Testis (tissue), 2 donors: ENCODE measurements around the gene PCSK5.

Experiments
- POLR2A ChIP-seq: fragments of 450-650 bp; IDR thresholded peaks from one replicate; pipeline ENCODE4 v1.6.1; 2017; ENCODE audit warnings: antibody characterized with exemption, mild to moderate bottlenecking, moderate library complexity
- TF ChIP-seq, protein P1 (sequence below), 3 experiments: fragments of 450-650 bp in 2 of 3; fragments of 200-600 bp in 1 of 3; sonication (generic) in 1 of 3; IDR thresholded peaks; one replicate each; pipeline ENCODE4 v1.5.1; 2016 to 2019; ENCODE audit warnings: antibody characterized with exemption in 3 of 3, mild to moderate bottlenecking in 2 of 3, moderate library complexity in 1 of 3

DNA sequence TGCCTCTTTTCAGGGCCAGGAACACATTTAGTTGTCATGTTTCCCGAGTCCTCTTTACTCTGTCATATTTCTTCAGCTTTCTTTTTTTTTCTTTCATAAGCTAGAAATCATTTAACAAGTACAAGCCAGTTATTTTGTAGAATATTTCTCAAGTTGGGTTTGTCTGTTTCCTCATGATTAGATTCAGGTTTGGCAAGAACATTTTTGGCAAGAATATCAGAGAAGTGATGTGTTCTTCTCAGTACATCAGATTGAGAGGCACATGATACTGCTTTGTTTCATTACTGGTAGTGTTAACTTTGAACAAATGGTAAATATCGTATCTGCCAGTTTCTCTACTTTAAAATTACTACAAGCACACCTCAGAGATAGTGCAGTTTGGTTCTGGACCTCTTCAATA, 45.1 kb downstream of the PCSK5 start:
- TF ChIP-seq, protein P1, sequence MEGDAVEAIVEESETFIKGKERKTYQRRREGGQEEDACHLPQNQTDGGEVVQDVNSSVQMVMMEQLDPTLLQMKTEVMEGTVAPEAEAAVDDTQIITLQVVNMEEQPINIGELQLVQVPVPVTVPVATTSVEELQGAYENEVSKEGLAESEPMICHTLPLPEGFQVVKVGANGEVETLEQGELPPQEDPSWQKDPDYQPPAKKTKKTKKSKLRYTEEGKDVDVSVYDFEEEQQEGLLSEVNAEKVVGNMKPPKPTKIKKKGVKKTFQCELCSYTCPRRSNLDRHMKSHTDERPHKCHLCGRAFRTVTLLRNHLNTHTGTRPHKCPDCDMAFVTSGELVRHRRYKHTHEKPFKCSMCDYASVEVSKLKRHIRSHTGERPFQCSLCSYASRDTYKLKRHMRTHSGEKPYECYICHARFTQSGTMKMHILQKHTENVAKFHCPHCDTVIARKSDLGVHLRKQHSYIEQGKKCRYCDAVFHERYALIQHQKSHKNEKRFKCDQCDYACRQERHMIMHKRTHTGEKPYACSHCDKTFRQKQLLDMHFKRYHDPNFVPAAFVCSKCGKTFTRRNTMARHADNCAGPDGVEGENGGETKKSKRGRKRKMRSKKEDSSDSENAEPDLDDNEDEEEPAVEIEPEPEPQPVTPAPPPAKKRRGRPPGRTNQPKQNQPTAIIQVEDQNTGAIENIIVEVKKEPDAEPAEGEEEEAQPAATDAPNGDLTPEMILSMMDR (IDR thresholded peaks at IDR 0.05) = no peak
- no peak for TF ChIP-seq POLR2A
